ENCODE measurements around the gene LLGL2.

- TF ChIP-seq CTCF (IDR thresholded peaks at IDR 0.05; ENCODE audit: low read length) (no peak), EZH2 (optimal IDR thresholded peaks at IDR 0.05; ENCODE audit: low read depth, low read length) (no peak), EZH2phosphoT487 (IDR thresholded peaks at IDR 0.05; ENCODE audit: low read length) (no peak)
These were observed 44.1 kb upstream of the LLGL2 start for GRCh38 chr17:75481194-75482068.

All from MM.1S (cell line).